HG03558 (cell line): ENCODE measurements around the gene RMDN2.

Experiments
- ATAC-seq: cut with Tn5 transposase; IDR thresholded peaks from one replicate; pipeline ENCODE4 v1.9.1; 2021; ENCODE audit warnings: moderate number of reproducible peaks; ENCODE audit not compliant: unreplicated experiment; ENCODE audit errors: extremely low read depth

RMDN2 gene

DNA sequence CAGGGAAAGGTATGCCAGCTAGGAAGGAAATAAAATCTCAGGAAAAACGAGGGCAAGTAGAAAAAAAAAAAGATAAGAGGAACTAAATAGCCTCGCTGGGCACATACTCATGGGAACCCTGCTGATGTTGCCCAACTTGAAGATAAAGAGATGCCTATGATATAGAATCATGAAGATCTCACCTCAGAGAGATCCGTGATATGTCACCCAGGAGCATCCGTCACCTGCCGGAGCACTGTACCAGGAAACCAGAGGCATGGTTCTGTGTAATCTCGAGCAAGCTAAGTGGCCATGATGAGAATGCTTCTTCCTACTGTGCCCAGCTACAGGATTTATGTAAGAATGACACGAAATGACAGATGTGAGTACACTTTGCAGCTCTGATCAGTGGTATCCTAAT is 110.9 kb downstream of the RMDN2 start:
- ATAC-seq: no peak

GRCh38 chr2:38037325-38037724 is 112.2 kb downstream of the RMDN2 start:
- ATAC-seq: no peak

DNA sequence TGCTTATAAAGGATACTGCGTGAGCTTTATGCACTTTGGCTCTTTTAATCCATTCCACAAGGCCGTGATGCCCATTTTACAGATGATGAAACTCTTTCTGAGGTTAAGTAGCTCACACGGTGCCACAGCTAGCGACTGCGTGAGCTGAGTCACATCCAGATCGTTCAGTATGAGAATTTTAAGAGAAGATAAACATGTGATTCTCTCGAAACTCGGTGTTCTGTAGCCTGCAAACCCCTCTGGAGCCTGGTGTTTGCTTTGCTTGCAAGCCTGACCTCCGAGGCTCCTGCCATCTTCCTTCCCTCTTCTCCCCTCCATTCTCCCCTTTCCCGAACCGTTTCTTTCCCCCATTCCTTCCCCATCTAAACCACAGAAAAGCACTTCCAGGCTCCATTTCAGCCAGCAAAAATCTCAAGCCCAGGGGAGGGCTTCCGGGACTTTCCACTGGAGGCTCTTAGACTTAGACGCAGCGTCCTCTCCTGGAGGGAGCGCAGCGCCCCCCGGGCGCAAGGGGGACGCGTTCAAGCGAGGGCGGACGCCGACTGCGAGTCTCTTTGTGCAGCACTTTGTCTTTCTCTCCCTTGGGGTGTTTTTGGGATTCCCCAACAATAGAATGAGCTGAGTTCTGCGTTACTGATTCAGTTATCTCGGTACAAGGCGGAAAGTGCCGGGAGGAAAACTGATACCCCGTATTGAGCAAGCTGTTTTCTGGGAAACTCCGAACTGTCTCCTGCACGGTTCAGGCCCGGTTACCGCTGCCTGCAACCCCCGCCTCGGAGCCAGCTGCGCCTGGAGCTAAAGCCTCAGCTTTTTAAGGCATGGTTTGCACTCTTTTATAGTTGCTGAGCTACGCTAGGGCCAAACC is 112.9 kb downstream of the RMDN2 start:
- peak; percentile 44 for ATAC-seq

GRCh38 chr2:38038682-38039081 is 113.6 kb downstream of the RMDN2 start:
- no peak for ATAC-seq

GRCh38 chr2:38039121-38039910 is 114.2 kb downstream of the RMDN2 start:
- no peak for ATAC-seq

GRCh38 chr2:38045811-38046210 is 120.7 kb downstream of the RMDN2 start:
- ATAC-seq: no peak

DNA sequence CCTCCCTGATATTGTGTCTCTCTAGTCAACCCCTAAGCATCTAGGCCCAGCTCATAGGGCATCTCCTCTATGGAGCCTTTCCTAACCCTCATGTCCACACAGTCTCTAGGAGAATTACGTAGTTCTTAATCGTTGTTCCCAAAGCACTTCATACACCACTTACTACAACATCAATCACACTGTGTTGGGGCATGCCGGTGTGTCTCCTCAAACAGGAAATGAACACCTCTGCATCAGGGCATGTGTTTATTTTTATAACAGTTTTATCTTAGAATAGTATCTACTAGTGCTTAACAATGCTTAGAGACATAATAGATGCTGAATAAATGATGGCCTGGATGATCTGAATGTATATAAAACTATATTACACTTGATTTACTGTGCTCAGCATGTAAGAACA is 131.1 kb downstream of the RMDN2 start:
- no peak for ATAC-seq

- ATAC-seq: no peak
Measured at GRCh38 chr2:38057651-38058410, 132.7 kb downstream of the RMDN2 start.

- ATAC-seq: no peak
Measured at GRCh38 chr2:38060236-38061018, 135.3 kb downstream of the RMDN2 start.

- no peak for ATAC-seq
Measured at GRCh38 chr2:38064801-38065501, 139.9 kb downstream of the RMDN2 start.

GRCh38 chr2:38065502-38066135 is 140.5 kb downstream of the RMDN2 start:
- no peak for ATAC-seq

DNA sequence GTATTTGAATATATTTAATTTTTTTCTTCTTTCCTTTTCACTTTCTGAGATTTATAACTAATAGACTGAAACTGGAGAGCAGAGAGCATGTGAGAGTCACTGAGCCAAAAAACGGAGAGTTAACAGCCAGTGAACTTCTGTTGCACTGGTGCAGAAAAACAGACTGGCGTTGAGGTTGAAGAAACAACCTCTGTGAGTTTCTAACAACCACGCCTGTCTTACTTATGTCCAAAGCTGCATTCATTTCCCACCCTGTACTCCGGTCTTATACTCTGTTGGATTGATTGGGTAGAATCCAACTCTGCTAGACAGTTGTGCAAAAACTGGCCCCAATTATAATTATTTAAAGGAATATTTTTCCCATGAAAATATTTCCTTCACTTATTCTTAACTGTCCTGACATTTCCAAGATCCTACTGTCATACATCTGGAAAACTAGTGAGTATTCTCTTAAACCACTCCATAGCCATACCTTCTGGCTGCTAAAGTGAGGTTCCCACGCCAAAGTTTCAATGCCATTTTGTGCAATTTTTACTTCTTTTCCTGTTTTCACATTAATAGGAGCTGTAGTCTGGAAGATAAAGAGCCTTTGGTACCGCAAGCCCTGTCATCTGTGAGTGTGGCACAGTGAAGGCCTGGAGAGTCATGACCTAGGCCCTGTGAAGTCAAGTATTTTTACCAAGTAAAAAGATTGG is 141.5 kb downstream of the RMDN2 start:
- ATAC-seq: no peak
